GM19193 (cell line): ENCODE measurements around the gene DLGAP1.

Experiments
- POLR2A ChIP-seq: IDR thresholded peaks from 4 replicates; pipeline ENCODE4 v1.6.1; 2011; ENCODE audit not compliant: insufficient read depth, insufficient read length; ENCODE audit errors: extremely low read depth

DLGAP1 gene

GRCh38 chr18:3447895-3448837, 1006.9 kb downstream of the DLGAP1 start:
- TF ChIP-seq POLR2A: peak; percentile 49

- TF ChIP-seq POLR2A: no peak
Observed at GRCh38 chr18:3447068-3447894, 1007.8 kb downstream of the DLGAP1 start.
